Uterus (tissue), 2 donors: Measurements from ENCODE around the gene MT1A.
"Not testable (repeated sequence)": the region's sequence is repeated elsewhere in the genome, so short reads cannot be mapped to it uniquely, and the experiment has no call there.

ENCODE experiments used
- POLR2A ChIP-seq, 2 donors: fragments of 450-650 bp; IDR thresholded peaks; one replicate each; pipeline ENCODE4 v1.6.1; 2016; ENCODE audit warnings: antibody characterized with exemption in 2 of 2, mild to moderate bottlenecking in 1 of 2, moderate library complexity in 1 of 2
- TF ChIP-seq, protein P1 (sequence below), 4 experiments: fragments of 200-600 bp in 2 of 4; fragments of 450-650 bp in 2 of 4; sonication (generic) in 2 of 4; IDR thresholded peaks; one replicate each; pipeline ENCODE4 v1.5.1; 2016 to 2019; ENCODE audit warnings: antibody characterized with exemption in 4 of 4, mild to moderate bottlenecking in 2 of 4, moderate library complexity in 1 of 4

- not testable (repeated sequence) for TF ChIP-seq POLR2A (IDR thresholded peaks at IDR 0.05)
- TF ChIP-seq, protein P1, sequence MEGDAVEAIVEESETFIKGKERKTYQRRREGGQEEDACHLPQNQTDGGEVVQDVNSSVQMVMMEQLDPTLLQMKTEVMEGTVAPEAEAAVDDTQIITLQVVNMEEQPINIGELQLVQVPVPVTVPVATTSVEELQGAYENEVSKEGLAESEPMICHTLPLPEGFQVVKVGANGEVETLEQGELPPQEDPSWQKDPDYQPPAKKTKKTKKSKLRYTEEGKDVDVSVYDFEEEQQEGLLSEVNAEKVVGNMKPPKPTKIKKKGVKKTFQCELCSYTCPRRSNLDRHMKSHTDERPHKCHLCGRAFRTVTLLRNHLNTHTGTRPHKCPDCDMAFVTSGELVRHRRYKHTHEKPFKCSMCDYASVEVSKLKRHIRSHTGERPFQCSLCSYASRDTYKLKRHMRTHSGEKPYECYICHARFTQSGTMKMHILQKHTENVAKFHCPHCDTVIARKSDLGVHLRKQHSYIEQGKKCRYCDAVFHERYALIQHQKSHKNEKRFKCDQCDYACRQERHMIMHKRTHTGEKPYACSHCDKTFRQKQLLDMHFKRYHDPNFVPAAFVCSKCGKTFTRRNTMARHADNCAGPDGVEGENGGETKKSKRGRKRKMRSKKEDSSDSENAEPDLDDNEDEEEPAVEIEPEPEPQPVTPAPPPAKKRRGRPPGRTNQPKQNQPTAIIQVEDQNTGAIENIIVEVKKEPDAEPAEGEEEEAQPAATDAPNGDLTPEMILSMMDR (IDR thresholded peaks at IDR 0.05) = not testable (repeated sequence)
Observed at GRCh38 chr16:56621665-56622445, 16.6 kb upstream of the MT1A start.
